ENCODE data around the gene CASZ1.

Gene CASZ1

DNA sequence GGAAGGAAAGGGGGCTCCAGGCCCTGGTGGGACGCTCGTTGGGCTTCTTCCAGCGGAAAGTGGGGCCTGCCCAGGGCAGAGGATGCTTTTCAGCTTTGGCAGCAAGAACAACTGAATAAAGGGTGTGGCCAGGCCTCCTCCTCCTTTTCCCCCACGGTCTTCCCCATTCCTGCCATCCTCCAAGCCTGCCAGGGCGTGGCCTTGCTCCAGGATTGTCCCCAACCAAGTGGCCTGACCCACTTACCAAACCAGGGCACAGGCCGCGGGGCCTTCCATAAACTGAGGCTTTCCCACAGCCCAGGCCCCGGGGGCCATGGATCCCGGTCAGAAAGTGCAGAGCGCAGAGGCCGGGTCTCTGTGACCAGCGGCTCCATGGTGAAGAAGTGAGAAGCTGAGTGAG is 33.6 kb downstream of the CASZ1 start:
- TF ChIP-seq CTCF (IDR thresholded peaks at IDR 0.05; ENCODE audit: extremely low read depth, missing control alignments) = no peak

GRCh38 chr1:10762153-10762523 is 34.3 kb downstream of the CASZ1 start:
- TF ChIP-seq CTCF (IDR thresholded peaks at IDR 0.05; ENCODE audit: extremely low read depth, missing control alignments) = no peak
- DNase-seq (ENCODE audit: low spot score) = no peak

More for the DNA sequence above, 33.6 kb downstream of the CASZ1 start:
- DNase-seq (ENCODE audit: low spot score) = no peak

DNA sequence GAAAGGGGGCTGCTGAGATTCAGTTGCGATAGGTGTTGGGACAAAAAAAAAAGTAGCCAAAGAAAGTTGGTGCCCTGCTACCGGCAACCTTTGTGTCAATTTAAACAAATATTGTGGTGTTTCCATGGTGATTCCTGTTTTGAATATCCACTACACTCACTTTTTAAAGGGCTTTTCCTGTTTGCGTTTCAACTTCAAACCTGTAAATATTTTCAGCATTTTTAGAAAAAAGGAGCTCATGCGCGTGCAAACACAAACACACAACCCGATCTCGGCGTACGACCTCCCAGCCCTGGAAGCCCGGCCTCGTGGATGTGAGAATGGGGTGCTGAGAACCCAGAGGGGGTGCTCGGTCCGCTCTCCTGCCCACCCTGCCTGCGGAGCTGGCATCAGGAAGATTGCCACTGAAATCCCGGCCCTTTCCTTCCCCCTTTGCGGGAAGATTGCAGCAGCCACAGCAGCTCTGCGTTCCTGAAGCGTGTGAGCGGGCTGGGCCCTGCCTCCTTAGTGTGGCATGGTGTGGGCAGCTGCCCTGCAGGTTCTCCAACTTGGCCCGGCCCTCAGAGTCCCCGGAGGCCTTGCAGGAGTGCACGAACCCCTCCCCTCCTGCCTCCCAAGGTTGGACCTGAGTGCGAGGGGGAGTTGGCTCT is 34.8 kb downstream of the CASZ1 start:
- no peak for TF ChIP-seq CTCF (IDR thresholded peaks at IDR 0.05; ENCODE audit: extremely low read depth, missing control alignments)
- no peak for DNase-seq (ENCODE audit: low spot score)

DNA sequence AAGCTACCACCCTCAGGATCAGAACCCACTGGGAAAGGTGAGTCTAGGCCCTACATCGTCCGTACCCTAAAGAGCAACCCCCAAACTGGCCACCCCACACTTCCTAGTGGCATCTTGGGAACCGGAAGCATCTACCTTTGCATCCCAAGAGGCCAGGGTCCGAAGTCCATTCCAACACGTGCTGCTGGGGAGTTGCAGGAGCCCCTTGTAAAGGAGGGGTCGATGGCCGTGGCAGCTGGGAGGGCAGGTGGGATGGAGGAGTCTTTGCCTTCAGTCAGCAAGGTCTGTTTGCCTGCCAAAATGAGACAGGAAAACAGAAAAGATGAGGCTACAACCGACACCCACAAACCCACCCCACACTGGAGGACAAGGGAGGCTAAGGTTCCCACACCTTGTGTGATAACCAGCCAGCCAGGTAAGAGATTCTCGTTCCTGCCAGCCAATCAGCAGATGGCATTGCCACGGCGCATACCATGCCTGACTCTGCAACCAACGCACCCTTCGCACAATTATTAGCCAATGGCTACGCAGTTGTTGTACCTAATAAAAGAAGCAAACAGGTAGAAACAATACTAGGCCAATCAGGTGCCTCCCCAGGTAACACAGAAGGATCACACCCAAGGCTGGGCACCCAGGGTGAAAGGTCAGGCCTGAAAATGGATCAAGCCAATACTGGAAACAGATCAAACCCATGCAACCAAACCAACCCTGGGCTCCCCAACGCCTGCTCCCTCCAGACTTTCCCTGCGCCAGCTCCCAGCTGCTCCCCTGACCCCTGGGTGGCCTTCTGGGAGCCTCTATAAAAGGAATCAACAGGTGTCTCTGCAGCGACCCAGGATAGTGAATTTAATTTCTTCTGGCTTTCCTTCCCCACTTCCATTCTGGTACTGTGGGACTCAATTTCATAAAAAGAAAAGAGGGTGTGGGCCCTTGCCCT is 35.6 kb downstream of the CASZ1 start:
- no peak for DNase-seq (ENCODE audit: low spot score)
- no peak for TF ChIP-seq CTCF (IDR thresholded peaks at IDR 0.05; ENCODE audit: extremely low read depth, missing control alignments)

- no peak for DNase-seq (ENCODE audit: low spot score)
- TF ChIP-seq CTCF (IDR thresholded peaks at IDR 0.05; ENCODE audit: extremely low read depth, missing control alignments) = no peak
Measured at GRCh38 chr1:10759413-10760200, 36.8 kb downstream of the CASZ1 start.

GRCh38 chr1:10756842-10757241 is 39.6 kb downstream of the CASZ1 start:
- DNase-seq (ENCODE audit: low spot score) = no peak
- no peak for TF ChIP-seq CTCF (IDR thresholded peaks at IDR 0.05; ENCODE audit: extremely low read depth, missing control alignments)
